ENCODE data around the gene YIPF3. TPM values are rescaled to one million over a fixed set of nuclear protein-coding genes. Genes with fewer than 3 reads are reported as not detected.

The YIPF3 gene
- total RNA-seq, 6 experiments from 2014 or later = 58.9 to 70.0 (median 62.7) TPM

DNA sequence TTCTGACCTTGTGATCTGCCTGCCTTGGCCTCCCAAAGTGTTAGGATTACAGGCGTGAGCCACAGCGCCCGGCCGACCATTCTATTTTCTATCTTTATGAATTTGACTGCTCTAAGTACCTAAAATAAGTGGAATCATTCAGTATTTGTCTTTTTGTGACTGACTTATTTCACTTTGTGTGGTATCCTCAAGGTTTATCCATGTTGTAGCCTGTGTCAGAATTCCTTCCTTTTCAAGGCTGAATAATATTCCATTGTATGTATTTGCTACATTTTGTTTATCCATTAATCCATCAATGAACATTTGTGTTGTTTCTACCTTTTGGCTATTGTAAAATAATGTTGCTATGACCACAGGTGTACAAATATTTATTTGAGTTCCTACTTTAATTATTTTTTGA is 44.2 kb downstream of the YIPF3 start:
- 90% methylated on average over 2 of the region's 4 CpGs for WGBS (ENCODE audit: insufficient coverage, low coverage, low lambda C conversion rate, missing lambda C conversion rate)
- no peaks in the 10 kb centered on the region for H3K9me3 ChIP-seq
- TF ChIP-seq POLR2A (IDR thresholded peaks at IDR 0.05) = no peak
- TF ChIP-seq, protein P1, sequence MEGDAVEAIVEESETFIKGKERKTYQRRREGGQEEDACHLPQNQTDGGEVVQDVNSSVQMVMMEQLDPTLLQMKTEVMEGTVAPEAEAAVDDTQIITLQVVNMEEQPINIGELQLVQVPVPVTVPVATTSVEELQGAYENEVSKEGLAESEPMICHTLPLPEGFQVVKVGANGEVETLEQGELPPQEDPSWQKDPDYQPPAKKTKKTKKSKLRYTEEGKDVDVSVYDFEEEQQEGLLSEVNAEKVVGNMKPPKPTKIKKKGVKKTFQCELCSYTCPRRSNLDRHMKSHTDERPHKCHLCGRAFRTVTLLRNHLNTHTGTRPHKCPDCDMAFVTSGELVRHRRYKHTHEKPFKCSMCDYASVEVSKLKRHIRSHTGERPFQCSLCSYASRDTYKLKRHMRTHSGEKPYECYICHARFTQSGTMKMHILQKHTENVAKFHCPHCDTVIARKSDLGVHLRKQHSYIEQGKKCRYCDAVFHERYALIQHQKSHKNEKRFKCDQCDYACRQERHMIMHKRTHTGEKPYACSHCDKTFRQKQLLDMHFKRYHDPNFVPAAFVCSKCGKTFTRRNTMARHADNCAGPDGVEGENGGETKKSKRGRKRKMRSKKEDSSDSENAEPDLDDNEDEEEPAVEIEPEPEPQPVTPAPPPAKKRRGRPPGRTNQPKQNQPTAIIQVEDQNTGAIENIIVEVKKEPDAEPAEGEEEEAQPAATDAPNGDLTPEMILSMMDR (IDR thresholded peaks at IDR 0.05) = no peak
- intact Hi-C loops (cut with DNase I) = no loop called here
- no peak for ATAC-seq
- no peak overlapping the region for H3K27ac ChIP-seq
- no peaks in the 10 kb centered on the region for H3K36me3 ChIP-seq
- peaks cover 0 to 3% (median 0%) of the 10 kb centered on the region in 4 donors for H3K4me1 ChIP-seq
- no peak for DNase-seq
- H3K4me3 ChIP-seq = no peak overlapping the region
- H3K27me3 ChIP-seq = no peaks in the 10 kb centered on the region

DNA sequence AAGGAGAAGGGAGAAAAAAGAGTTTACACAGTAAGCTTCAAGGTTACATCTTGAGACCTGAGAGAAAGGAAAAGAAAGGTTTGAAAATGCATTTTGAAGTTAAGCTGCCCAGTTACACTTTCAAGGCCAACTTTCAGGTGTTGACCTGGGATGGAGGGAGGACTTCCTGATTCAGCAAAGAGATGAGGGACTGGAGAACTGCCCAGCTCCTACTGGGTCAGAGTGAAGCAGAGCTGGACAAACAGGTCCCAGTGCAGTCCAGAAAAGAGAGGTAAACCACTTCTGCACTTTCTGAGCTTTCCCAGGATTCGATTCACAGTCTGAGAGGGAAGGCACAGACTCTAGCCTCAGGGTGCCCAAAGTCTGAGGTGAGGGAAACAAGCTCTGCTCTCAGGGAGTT is 45.3 kb downstream of the YIPF3 start:
- ATAC-seq = peak in 1 of 4 donors; percentile 39
- Histone ChIP-seq H3K27ac (no peak overlapping the region), H3K4me3 (no peak overlapping the region), H3K4me1 (no peaks in the 10 kb centered on the region), H3K27me3 (no peaks in the 10 kb centered on the region), H3K9me3 (no peaks in the 10 kb centered on the region), H3K36me3 (no peaks in the 10 kb centered on the region)
- TF ChIP-seq POLR2A (IDR thresholded peaks at IDR 0.05) = no peak
- TF ChIP-seq, protein P1 (IDR thresholded peaks at IDR 0.05) = no peak
- no peak for DNase-seq
- intact Hi-C loops (cut with DNase I) = no loop called here
- WGBS (ENCODE audit: insufficient coverage, low coverage, low lambda C conversion rate, missing lambda C conversion rate) = no CpG with 5 or more reads among the region's 1 CpG

- 86% methylated on average over 4 of the region's 7 CpGs for WGBS (ENCODE audit: insufficient coverage, low coverage, low lambda C conversion rate, missing lambda C conversion rate)
- Histone ChIP-seq H3K4me1 (no peaks in the 10 kb centered on the region), H3K9me3 (no peaks in the 10 kb centered on the region), H3K36me3 (no peaks in the 10 kb centered on the region), H3K27me3 (no peaks in the 10 kb centered on the region), H3K4me3 (no peak overlapping the region), H3K27ac (no peak overlapping the region)
- intact Hi-C loops (cut with DNase I) = no loop called here
- no peak for DNase-seq
- no peak for ATAC-seq
- TF ChIP-seq POLR2A (IDR thresholded peaks at IDR 0.05) = no peak
- TF ChIP-seq, protein P1 (IDR thresholded peaks at IDR 0.05) = no peak
Observed at GRCh38 chr6:43469947-43470346, 46.8 kb downstream of the YIPF3 start.

DNA sequence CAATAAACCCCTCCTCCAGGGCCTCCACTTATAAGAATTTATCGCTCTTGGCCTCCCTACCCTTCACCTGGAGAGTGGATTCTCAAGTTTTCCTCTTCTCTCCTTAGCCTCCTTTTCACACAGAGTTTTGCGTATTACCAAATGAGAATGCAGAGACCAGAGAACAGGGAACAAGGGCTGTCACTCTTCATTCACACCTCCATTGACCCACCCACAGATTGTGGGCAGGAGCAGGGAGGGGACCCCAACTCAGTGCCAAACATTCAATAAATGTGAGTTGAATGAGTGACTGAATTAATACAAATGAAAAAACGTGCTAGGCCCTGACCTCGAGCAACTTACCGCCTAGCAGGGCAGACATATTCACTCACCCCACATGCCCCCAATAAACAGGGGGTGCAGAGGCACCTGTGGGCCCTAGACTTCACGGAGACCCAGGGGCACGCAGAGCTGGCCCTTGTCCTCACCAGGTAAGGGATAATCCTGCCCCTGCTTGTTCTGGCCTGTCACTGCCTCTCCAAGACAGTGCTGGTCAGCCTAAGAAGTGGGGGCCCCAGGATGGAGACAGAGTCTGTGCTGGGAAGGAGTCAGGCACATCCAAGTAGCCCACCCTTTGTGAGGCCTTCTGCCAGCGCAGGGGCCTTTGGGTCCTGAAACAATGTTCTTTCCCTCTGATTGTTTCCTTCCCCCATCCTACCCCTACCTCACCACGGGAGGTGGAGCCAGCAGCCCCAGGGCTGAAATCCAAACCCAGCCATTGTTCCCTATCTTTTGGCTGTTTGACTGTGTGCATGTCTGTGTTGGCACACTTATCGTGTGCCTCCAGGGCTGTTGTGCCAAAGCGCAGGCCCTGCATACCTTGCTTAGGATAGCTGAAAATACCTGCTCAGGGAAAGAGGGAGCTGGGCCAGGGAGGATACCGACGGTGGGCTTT is 47.7 kb downstream of the YIPF3 start:
- no peaks in the 10 kb centered on the region for H3K36me3 ChIP-seq
- WGBS (ENCODE audit: insufficient coverage, low coverage, low lambda C conversion rate, missing lambda C conversion rate) = 66% methylated on average over 10 of the region's 13 CpGs
- ATAC-seq (no peak), DNase-seq (no peak)
- H3K4me1 ChIP-seq = no peaks in the 10 kb centered on the region
- H3K27me3 ChIP-seq = no peaks in the 10 kb centered on the region
- H3K27ac ChIP-seq = no peak overlapping the region
- no peak for TF ChIP-seq POLR2A (IDR thresholded peaks at IDR 0.05)
- TF ChIP-seq, protein P1 (IDR thresholded peaks at IDR 0.05) = no peak
- no peak overlapping the region for H3K4me3 ChIP-seq
- intact Hi-C loops (cut with DNase I) = no loop called here
- H3K9me3 ChIP-seq = no peaks in the 10 kb centered on the region
